ENCODE results near the gene SCGB3A2.

SCGB3A2 gene, protein sequence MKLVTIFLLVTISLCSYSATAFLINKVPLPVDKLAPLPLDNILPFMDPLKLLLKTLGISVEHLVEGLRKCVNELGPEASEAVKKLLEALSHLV

DNA sequence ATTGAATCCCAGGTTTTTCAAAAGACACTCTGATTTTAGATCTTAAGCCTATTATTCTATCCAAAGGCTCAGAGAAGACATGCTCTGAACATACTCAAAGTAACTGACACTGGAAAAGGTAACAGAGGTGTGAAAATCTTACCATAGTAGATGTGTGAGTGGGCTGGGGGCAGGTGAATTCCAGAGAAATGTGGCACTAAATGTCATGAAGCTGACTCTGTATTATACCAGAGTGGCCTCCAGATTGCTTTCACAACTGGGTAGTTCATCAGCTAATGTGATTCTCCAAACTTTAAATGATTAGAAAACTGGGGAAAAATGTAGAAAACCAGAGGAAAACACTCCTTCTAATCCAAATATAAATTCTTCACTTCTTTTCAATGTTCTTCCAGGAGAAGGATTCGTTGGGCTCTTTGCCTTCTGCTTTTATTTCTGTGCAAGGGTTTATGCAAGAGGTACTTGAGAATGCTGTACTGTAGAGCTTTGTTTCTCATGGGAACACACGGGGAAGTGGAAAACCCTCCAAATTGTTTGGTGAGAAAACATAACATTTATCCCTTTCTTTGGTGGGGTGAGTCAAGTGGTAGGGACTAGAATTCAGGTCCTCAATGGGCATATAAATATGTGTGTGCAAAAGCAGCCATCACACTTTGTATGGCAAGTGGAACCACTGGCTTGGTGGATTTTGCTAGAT, at the start of gene SCGB3A2:
TSS of gene SCGB3A2 (plus strand) at position 646 of the 694 bp plus-strand sequence. CDS start 93 bp downstream, outside the sequence.
- H3K36me3 Mint-ChIP-seq (ENCODE audit: low read depth), result no peaks in the 10 kb centered on the region
- no peak within 1 kb of the TSS for H3K4me3 Mint-ChIP-seq
- H3K4me1 Mint-ChIP-seq, result no peaks in the 10 kb centered on the region
- H3K9me3 Mint-ChIP-seq, result no peaks in the 10 kb centered on the region
- TF ChIP-seq, protein P1, sequence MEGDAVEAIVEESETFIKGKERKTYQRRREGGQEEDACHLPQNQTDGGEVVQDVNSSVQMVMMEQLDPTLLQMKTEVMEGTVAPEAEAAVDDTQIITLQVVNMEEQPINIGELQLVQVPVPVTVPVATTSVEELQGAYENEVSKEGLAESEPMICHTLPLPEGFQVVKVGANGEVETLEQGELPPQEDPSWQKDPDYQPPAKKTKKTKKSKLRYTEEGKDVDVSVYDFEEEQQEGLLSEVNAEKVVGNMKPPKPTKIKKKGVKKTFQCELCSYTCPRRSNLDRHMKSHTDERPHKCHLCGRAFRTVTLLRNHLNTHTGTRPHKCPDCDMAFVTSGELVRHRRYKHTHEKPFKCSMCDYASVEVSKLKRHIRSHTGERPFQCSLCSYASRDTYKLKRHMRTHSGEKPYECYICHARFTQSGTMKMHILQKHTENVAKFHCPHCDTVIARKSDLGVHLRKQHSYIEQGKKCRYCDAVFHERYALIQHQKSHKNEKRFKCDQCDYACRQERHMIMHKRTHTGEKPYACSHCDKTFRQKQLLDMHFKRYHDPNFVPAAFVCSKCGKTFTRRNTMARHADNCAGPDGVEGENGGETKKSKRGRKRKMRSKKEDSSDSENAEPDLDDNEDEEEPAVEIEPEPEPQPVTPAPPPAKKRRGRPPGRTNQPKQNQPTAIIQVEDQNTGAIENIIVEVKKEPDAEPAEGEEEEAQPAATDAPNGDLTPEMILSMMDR (IDR thresholded peaks at IDR 0.05; ENCODE audit: unreplicated experiment in 3 of 3), result no peak
- H3K27me3 Mint-ChIP-seq (ENCODE audit: low read depth), result peaks cover 17% of the 10 kb centered on the region
- peak within 1 kb of the TSS in 1 of 3 experiments; percentile 6 for H3K27ac Mint-ChIP-seq

DNA sequence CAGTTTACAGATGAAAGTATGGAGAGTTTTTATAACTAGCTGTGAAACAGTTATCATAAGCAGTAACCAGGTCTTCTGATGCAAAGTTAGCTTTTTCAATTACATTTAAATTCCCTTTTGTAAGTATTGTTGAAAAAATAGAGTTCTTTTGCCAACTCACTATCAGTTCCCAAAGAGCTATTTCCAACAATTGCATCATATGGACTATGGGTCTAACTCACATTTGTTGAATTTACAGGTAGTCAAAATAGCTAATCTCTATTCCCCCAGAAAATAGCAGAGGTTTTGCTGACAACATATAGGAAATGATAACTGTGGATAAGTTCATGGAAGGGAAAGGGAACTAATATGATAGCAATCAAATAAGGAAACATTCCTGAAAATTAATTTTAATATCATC, 48.5 kb upstream of the SCGB3A2 start:
- Mint-ChIP-seq H3K4me1 (peaks cover 4% of the 10 kb centered on the region), H3K9me3 (no peaks in the 10 kb centered on the region), H3K36me3 (ENCODE audit: low read depth) (no peaks in the 10 kb centered on the region), H3K4me3 (no peak overlapping the region), H3K27me3 (ENCODE audit: low read depth) (no peaks in the 10 kb centered on the region), H3K27ac (no peak overlapping the region)
- TF ChIP-seq, protein P1 (IDR thresholded peaks at IDR 0.05; ENCODE audit: unreplicated experiment in 3 of 3), result no peak

- no peaks in the 10 kb centered on the region for H3K9me3 Mint-ChIP-seq
- H3K27ac Mint-ChIP-seq, result no peak within 1 kb of the TSS
- H3K4me3 Mint-ChIP-seq, result no peak within 1 kb of the TSS
- no peaks in the 10 kb centered on the region for H3K36me3 Mint-ChIP-seq (ENCODE audit: low read depth)
- TF ChIP-seq, protein P1 (IDR thresholded peaks at IDR 0.05; ENCODE audit: unreplicated experiment in 3 of 3), result no peak
- no peaks in the 10 kb centered on the region for H3K4me1 Mint-ChIP-seq
- no peaks in the 10 kb centered on the region for H3K27me3 Mint-ChIP-seq (ENCODE audit: low read depth)
Measured at GRCh38 chr5:147831465-147831864, 47.0 kb upstream of the SCGB3A2 start, which contains the start of gene SPINK1. TSS of gene SPINK1 (minus strand) at chr5:147831671. CDS start at chr5:147831577, 94 bp downstream.

DNA sequence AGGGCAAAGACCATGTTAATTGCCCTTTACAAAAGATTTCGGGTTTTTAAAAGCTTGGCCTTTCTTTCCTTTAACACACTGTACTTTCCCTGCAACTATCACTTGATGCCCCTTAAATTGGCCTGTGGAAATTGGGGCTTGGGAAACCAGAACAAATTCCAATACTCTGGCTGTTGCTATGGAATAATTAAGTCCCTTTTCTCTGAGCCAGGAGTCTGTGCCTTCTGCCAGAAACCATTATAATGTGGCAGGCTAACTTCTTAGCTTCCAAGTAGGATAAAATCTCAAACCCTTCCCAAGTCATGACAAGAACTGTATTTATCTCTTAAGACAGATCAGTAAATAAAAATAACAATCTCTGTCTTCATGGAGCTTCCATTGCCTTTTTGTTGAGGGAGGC, 46.0 kb upstream of the SCGB3A2 start:
- Mint-ChIP-seq H3K9me3 (no peaks in the 10 kb centered on the region), H3K36me3 (ENCODE audit: low read depth) (no peaks in the 10 kb centered on the region), H3K27me3 (ENCODE audit: low read depth) (peaks cover 2% of the 10 kb centered on the region), H3K4me3 (no peak overlapping the region), H3K27ac (no peak overlapping the region), H3K4me1 (no peaks in the 10 kb centered on the region)
- TF ChIP-seq, protein P1 (IDR thresholded peaks at IDR 0.05; ENCODE audit: unreplicated experiment in 3 of 3), result no peak

- no peak overlapping the region for H3K4me3 Mint-ChIP-seq
- H3K36me3 Mint-ChIP-seq (ENCODE audit: low read depth), result no peaks in the 10 kb centered on the region
- H3K27me3 Mint-ChIP-seq (ENCODE audit: low read depth), result peaks cover 4% of the 10 kb centered on the region
- no peaks in the 10 kb centered on the region for H3K9me3 Mint-ChIP-seq
- no peak overlapping the region for H3K27ac Mint-ChIP-seq
- TF ChIP-seq, protein P1 (IDR thresholded peaks at IDR 0.05; ENCODE audit: unreplicated experiment in 3 of 3), result no peak
- no peaks in the 10 kb centered on the region for H3K4me1 Mint-ChIP-seq
Measured at GRCh38 chr5:147835386-147835798, 43.1 kb upstream of the SCGB3A2 start.

DNA sequence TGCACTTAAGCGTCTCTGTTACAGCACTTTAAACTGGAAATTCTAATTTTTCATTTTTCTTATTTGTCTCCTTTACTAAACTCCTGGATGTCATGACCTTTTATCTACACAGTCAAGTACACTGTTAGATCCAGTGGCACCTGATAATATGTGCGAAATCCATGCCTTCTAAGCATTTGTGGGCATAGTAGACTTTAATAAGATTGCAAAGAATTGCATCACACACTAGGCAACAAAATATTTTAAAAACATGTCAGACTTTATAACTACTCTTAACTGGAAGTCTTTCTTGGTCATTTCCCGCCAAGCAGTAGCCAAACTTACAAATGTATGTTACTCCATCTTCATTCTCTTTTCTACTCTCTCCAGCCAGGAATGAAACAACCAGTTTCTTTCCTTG, 42.1 kb upstream of the SCGB3A2 start:
- Mint-ChIP-seq H3K4me1 (no peaks in the 10 kb centered on the region), H3K27me3 (ENCODE audit: low read depth) (peaks cover 4% of the 10 kb centered on the region), H3K9me3 (no peaks in the 10 kb centered on the region), H3K36me3 (ENCODE audit: low read depth) (no peaks in the 10 kb centered on the region), H3K27ac (no peak overlapping the region), H3K4me3 (no peak overlapping the region)
- TF ChIP-seq, protein P1 (IDR thresholded peaks at IDR 0.05; ENCODE audit: unreplicated experiment in 3 of 3), result no peak

Data from nephron (organoid).